ENCODE results near the gene FOXD3. TPM values are rescaled to one million over a fixed set of nuclear protein-coding genes. Genes with fewer than 3 reads are reported as not detected.
"Not testable (repeated sequence)": the region's sequence is repeated elsewhere in the genome, so short reads cannot be mapped to it uniquely, and the experiment has no call there.

The FOXD3 gene
- total RNA-seq, 1 experiment from 2014 or later = 0.30 TPM

DNA sequence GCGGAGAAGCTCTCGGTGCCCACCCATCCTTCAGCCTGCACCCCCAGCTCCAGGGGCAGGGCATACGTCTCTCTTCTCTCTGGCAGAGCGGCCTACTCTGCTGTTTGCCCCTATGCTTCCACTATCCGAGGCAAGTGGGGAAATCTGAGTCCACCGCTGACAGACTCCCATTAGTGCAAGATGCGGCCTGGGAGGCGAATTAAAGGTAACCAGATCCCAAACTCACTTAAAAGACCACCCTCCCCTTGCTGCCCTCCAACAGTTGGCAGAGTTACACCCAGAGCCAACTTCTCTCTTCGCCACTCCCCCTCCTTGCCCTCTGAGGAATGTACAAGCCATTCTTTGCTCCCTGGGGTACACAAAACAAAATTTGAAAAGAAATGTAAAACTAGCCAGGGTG is 6.4 kb downstream of the FOXD3 start:
- DNase-seq = no peak
- peaks cover 23% of the 10 kb centered on the region for H3K27me3 ChIP-seq
- no peak overlapping the region for H3K4me3 ChIP-seq
- H3K9me3 ChIP-seq = no peaks in the 10 kb centered on the region
- H3K36me3 ChIP-seq = no peaks in the 10 kb centered on the region

GRCh38 chr1:63329621-63330330 is 7.4 kb downstream of the FOXD3 start:
- Histone ChIP-seq H3K4me3 (no peak overlapping the region), H3K36me3 (no peaks in the 10 kb centered on the region), H3K9me3 (no peaks in the 10 kb centered on the region), H3K27me3 (peaks cover 17% of the 10 kb centered on the region)
- no peak for DNase-seq

DNA sequence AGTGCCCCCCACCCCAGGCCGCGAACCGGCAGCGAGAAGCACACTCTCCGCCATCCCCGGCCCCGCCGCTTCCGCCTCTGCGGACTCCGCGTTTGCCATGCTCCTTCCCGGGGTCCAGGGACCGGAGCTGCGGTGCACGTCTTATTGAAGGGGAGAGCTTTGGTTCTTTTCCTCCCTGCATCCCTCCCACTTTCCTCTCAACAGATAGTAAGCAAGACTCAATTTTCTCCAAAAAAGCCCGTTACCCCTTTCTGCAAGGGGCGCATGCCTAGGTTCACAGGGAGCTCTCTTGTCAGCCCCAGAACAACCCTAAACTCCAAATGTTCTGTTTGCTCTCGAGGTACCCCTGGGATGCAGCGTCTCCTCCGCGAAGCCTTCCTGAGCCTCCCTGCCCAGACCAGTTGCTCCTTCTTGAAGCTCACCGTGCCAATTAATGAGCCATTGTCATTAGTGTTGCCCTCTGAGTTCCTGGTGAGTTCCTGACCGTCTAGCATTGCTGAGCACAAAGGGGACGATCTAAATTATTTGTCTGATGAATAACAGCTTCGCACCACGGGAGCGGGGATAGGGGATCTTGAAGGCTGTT is 8.1 kb downstream of the FOXD3 start:
- no peak for DNase-seq
- Histone ChIP-seq H3K4me3 (no peak overlapping the region), H3K36me3 (no peaks in the 10 kb centered on the region), H3K9me3 (no peaks in the 10 kb centered on the region), H3K27me3 (peaks cover 19% of the 10 kb centered on the region)

- no peak for DNase-seq
- no peak overlapping the region for H3K4me3 ChIP-seq
- H3K36me3 ChIP-seq = no peaks in the 10 kb centered on the region
Observed at GRCh38 chr1:63342402-63342801, 20.0 kb downstream of the FOXD3 start.

GRCh38 chr1:63343922-63344321 is 21.6 kb downstream of the FOXD3 start:
- no peaks in the 10 kb centered on the region for H3K9me3 ChIP-seq
- no peak for DNase-seq
- H3K36me3 ChIP-seq = no peaks in the 10 kb centered on the region
- H3K27me3 ChIP-seq = no peaks in the 10 kb centered on the region
- no peak overlapping the region for H3K4me3 ChIP-seq

More at GRCh38 chr1:63342402-63342801, 20.0 kb downstream of the FOXD3 start:
- H3K9me3 ChIP-seq = no peaks in the 10 kb centered on the region
- no peaks in the 10 kb centered on the region for H3K27me3 ChIP-seq

DNA sequence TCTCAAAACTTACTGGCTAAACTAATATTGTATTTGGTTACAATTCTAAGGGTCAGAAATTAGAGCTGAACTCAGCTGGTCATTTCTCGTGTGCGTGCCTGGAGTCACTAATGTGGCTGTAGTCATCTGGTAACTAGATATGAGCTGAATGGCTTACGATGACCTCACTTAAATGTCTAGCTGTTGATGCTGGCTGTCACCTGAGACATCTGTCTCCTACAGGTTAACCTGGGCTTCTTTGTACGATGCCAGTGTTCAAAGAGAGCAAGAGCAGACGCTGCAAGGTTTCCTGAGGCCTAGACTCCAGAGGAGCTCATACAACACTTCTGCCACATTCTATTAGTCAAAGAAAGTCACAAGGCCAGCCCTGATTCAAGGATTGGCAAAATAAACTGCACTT is 28.0 kb downstream of the FOXD3 start:
- peaks cover 26% of the 10 kb centered on the region for H3K27me3 ChIP-seq
- H3K4me3 ChIP-seq = no peak overlapping the region
- DNase-seq = no peak
- no peaks in the 10 kb centered on the region for H3K9me3 ChIP-seq
- no peaks in the 10 kb centered on the region for H3K36me3 ChIP-seq

DNA sequence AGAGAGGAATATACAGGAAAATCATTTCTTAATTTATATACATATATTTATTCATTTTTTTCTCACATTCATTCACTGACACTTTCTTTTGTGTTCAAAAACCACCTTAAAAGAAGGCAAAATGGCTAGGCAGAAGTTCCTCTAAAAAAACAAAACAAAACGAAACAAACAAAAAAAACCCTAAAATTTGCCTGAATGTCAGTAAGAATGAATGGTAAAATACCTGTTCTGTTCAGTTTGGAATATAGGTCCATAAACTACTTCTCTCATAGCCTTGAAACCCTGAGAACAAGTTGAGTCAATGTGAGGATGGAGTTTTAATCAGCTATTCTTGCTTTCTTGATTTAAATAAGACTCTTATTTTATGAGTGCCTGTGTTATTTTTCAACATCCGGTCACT is 30.4 kb downstream of the FOXD3 start:
- Histone ChIP-seq H3K36me3 (no peaks in the 10 kb centered on the region), H3K27me3 (peaks cover 26% of the 10 kb centered on the region), H3K4me3 (no peak overlapping the region), H3K9me3 (no peaks in the 10 kb centered on the region)
- DNase-seq = no peak

GRCh38 chr1:63356234-63356633 is 33.9 kb downstream of the FOXD3 start:
- peaks cover 26% of the 10 kb centered on the region for H3K27me3 ChIP-seq
- H3K9me3 ChIP-seq, DNase-seq, H3K36me3 ChIP-seq, H3K4me3 ChIP-seq: not testable (repeated sequence)

- H3K4me3 ChIP-seq = no peak overlapping the region
- no peak for DNase-seq
- H3K27me3 ChIP-seq = peaks cover 3% of the 10 kb centered on the region; the same call in 1 of the 2 replicates
- H3K9me3 ChIP-seq = no peaks in the 10 kb centered on the region
- H3K36me3 ChIP-seq = no peaks in the 10 kb centered on the region
Observed at GRCh38 chr1:63359561-63359960, 37.2 kb downstream of the FOXD3 start.

- no peaks in the 10 kb centered on the region for H3K36me3 ChIP-seq
- H3K27me3 ChIP-seq = no peaks in the 10 kb centered on the region
- no peak for DNase-seq
- H3K4me3 ChIP-seq = no peak overlapping the region
- H3K9me3 ChIP-seq = no peaks in the 10 kb centered on the region
Observed at GRCh38 chr1:63362073-63362472, 39.7 kb downstream of the FOXD3 start.

- no peaks in the 10 kb centered on the region for H3K36me3 ChIP-seq
- H3K9me3 ChIP-seq = no peaks in the 10 kb centered on the region
- no peak for DNase-seq
- no peaks in the 10 kb centered on the region for H3K27me3 ChIP-seq
- no peak overlapping the region for H3K4me3 ChIP-seq
Observed at GRCh38 chr1:63362578-63362977, 40.2 kb downstream of the FOXD3 start.

DNA sequence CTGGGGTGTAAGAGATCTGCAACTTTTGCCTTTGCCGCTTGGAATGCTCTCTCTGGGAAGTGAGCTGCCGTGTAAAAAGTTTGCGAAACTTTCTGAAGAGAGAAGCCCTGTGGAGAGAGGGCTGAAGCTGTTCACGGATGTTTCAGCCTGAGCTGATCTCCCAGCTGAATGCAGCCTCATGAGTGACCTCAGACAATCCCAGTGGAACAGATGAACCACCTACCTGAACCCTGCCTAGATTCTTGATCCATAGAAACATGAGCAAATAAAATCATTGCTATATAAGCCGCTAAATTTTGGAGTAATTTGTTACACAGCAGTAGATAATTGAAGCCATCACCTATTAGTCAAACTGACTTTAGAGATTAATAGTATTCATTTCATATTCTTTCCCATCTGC is 40.6 kb downstream of the FOXD3 start:
- Histone ChIP-seq H3K27me3 (no peaks in the 10 kb centered on the region), H3K9me3 (no peaks in the 10 kb centered on the region), H3K4me3 (no peak overlapping the region), H3K36me3 (no peaks in the 10 kb centered on the region)
- DNase-seq = no peak

GRCh38 chr1:63366908-63367214 is 44.5 kb downstream of the FOXD3 start:
- DNase-seq = no peak
- Histone ChIP-seq H3K36me3 (peaks cover 4% of the 10 kb centered on the region; the same call in 1 of the 2 replicates), H3K9me3 (no peaks in the 10 kb centered on the region), H3K4me3 (peak overlapping the region; percentile 95), H3K27me3 (no peaks in the 10 kb centered on the region)

DNA sequence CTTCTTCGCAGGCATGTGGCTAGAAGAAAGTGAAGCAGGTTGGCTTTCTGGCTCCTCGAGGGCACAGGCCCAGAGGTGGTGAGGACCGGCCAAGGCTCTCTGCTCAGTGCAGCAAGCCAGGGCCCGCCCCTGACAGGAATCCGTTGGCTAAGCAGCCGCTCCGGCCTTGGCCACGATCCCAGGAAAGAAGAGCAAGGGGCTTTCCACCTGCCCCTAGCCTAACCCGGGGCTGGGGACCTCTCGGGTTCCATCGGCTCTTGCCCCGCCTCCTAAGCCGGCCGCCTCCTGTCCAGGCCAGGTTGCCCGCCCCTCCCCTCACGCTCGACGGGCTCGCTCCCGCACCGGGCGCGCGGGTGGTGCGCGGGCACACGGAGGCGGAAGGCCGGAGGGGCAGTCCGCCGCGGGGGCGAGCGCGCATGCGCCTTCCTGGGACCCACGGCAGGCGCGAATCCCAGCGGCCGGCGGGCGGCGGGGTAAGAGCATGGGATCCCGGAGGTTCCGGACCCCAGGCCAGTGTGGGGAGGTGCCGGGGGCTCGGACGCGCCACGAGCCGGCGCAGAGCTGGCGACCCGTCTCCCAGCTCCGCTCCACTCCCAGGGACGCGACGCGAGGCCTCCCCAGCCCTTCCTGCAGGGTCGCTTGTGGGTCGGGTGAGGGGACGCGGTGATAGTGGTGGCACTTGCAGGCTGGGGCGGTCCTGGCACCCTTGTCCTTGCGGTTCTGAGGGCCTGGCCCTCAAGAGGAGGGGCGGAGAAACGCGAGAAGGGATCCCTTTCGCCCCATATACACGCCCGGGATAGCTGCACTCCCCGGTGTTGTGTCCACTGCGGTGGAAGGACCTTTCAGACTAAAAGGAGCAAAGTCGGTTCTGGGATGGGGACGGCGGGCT is 45.1 kb downstream of the FOXD3 start, which contains the start of gene ALG6:
Gene ALG6, plus strand, starts transcription at position 413 of the 889 bp plus-strand sequence. CDS start 3,351 bp downstream, outside the sequence.
- DNase-seq = peak; percentile 97
- Histone ChIP-seq H3K36me3 (peaks cover 4% of the 10 kb centered on the region; the same call in 1 of the 2 replicates), H3K9me3 (no peaks in the 10 kb centered on the region), H3K27me3 (no peaks in the 10 kb centered on the region), H3K4me3 (peak within 1 kb of the TSS; percentile 95)

DNA sequence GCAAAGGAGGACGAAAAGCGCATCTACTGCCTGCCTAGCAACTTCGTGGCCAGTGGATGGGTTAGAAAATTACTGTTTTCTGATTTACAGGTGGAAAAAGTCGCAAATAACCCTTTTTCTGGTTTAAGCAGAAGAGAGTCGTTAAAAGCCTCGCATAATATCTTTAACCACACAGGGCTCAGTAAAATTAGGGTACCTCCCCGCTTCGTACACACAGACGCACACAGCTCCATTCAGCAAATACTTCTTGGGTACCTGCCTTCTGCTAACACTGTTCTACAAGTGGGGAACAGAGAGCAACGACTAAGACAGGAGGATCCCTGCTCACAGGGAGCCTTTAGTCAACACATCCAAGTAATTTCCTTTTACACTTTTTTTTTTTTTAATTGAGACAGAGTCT is 45.8 kb downstream of the FOXD3 start:
- H3K36me3 ChIP-seq = peaks cover 4% of the 10 kb centered on the region; the same call in 1 of the 2 replicates
- H3K27me3 ChIP-seq = no peaks in the 10 kb centered on the region
- DNase-seq = no peak
- peak overlapping the region; percentile 95 for H3K4me3 ChIP-seq
- H3K9me3 ChIP-seq = no peaks in the 10 kb centered on the region
